GM23338 (cell line): ENCODE data around the gene HOXA3. TPM values are rescaled to one million over a fixed set of nuclear protein-coding genes. Genes with fewer than 3 reads are reported as not detected.

Experiments
- ATAC-seq: fragments of 200-7000 bp; cut with Tn5 transposase; 3 replicates; pipeline ENCODE4 v1.9.1; 2020
- DNase-seq: peaks from one replicate; pipeline ENCODE4 v3.0.0-alpha.2; 2015; ENCODE audit warnings: low spot score
- H2AFZ ChIP-seq: fragments of 200-600 bp; sonication (generic); 2 replicates; pipeline ENCODE4 v1.8.0; 2016; ENCODE audit warnings: antibody characterized with exemption, mild to moderate bottlenecking, moderate library complexity
- H3F3A ChIP-seq: fragments of 200-600 bp; sonication (generic); replicated peaks from 2 replicates; pipeline ENCODE4 v1.8.0; 2017; ENCODE audit warnings: antibody characterized with exemption, mixed run types, low read depth
- H3K27ac ChIP-seq: fragments of 200-600 bp; sonication (generic); 2 replicates; pipeline ENCODE4 v1.6.1; 2016; ENCODE audit warnings: low read depth
- H3K27me3 ChIP-seq: fragments of 200-600 bp; sonication (generic); 2 replicates; pipeline ENCODE4 v1.8.0; 2016; ENCODE audit warnings: mild to moderate bottlenecking, mixed run types, moderate library complexity; ENCODE audit not compliant: insufficient read depth
- H3K36me3 ChIP-seq: fragments of 200-600 bp; sonication (generic); 2 replicates; pipeline ENCODE4 v1.8.0; 2016; ENCODE audit warnings: mild to moderate bottlenecking; ENCODE audit not compliant: insufficient read depth
- H3K4me1 ChIP-seq: fragments of 200-600 bp; sonication (generic); 2 replicates; pipeline ENCODE4 v1.8.0; 2016; ENCODE audit warnings: mild to moderate bottlenecking, moderate library complexity; ENCODE audit not compliant: insufficient read depth
- H3K4me2 ChIP-seq: fragments of 200-600 bp; sonication (generic); 2 replicates; pipeline ENCODE4 v1.7.1; 2017; ENCODE audit warnings: mixed run types
- H3K4me3 ChIP-seq: fragments of 200-600 bp; sonication (generic); 2 replicates; pipeline ENCODE4 v1.6.1; 2016; ENCODE audit warnings: mixed run types
- H3K79me2 ChIP-seq: fragments of 200-600 bp; sonication (generic); replicated peaks from 2 replicates; pipeline ENCODE4 v1.8.0; 2017; ENCODE audit warnings: mild to moderate bottlenecking; ENCODE audit not compliant: insufficient read depth
- H3K9me2 ChIP-seq: fragments of 200-600 bp; sonication (generic); 2 replicates; pipeline ENCODE4 v1.8.0; 2017; ENCODE audit not compliant: insufficient read depth
- H4K20me1 ChIP-seq: fragments of 200-600 bp; sonication (generic); replicated peaks from 2 replicates; pipeline ENCODE4 v1.8.0; 2017; ENCODE audit warnings: mild to moderate bottlenecking; ENCODE audit not compliant: insufficient read depth
- H3K27ac Mint-ChIP-seq: 2 replicates; pipeline ENCODE4 v1.8.0; 2020; ENCODE audit warnings: inconsistent platforms, mild to moderate bottlenecking, moderate library complexity, mixed read lengths
- H3K27me3 Mint-ChIP-seq: 3 replicates; pipeline ENCODE4 v1.8.0; 2022; ENCODE audit warnings: low read depth, mild to moderate bottlenecking, moderate library complexity, mixed read lengths, inconsistent platforms; ENCODE audit not compliant: insufficient read depth, poor library complexity
- H3K36me3 Mint-ChIP-seq: 3 replicates; pipeline ENCODE4 v1.8.0; 2021; ENCODE audit warnings: low read depth, mild to moderate bottlenecking, inconsistent platforms, moderate library complexity, mixed read lengths
- H3K4me1 Mint-ChIP-seq: 3 replicates; pipeline ENCODE4 v1.8.0; 2020; ENCODE audit warnings: mild to moderate bottlenecking, inconsistent platforms, mixed read lengths
- H3K4me3 Mint-ChIP-seq: 3 replicates; pipeline ENCODE4 v1.8.0; 2021; ENCODE audit warnings: moderate library complexity, mild to moderate bottlenecking, inconsistent platforms, mixed read lengths
- H3K9me3 Mint-ChIP-seq: 3 replicates; pipeline ENCODE4 v1.8.0; 2020; ENCODE audit warnings: moderate library complexity, mild to moderate bottlenecking, inconsistent platforms, mixed read lengths
- CTCF ChIP-seq, 2 experiments: fragments of 200-600 bp in 1 of 2; sonication (generic) in 1 of 2; conservative IDR thresholded peaks; 2 replicates each; pipeline versions ENCODE4 v1.5.1 to v1.6.1; 2016 to 2017; ENCODE audit warnings: antibody characterized with exemption in 2 of 2, low read depth in 2 of 2, mild to moderate bottlenecking in 2 of 2, moderate library complexity in 1 of 2
- ETS1 ChIP-seq: IDR thresholded peaks from 2 replicates; pipeline ENCODE4 v1.6.1; 2016; ENCODE audit warnings: antibody characterized with exemption
- EZH2 ChIP-seq: fragments of 200-600 bp; sonication (generic); IDR thresholded peaks from one replicate; pipeline ENCODE4 v1.8.0; 2017; ENCODE audit warnings: antibody characterized with exemption, mild to moderate bottlenecking, low read depth; ENCODE audit not compliant: unreplicated experiment
- EZH2phosphoT487 ChIP-seq: fragments of 200-600 bp; sonication (generic); IDR thresholded peaks from one replicate; pipeline ENCODE4 v1.8.1; 2018; ENCODE audit warnings: antibody characterized with exemption; ENCODE audit not compliant: unreplicated experiment
- JUNB ChIP-seq: IDR thresholded peaks from one replicate; pipeline ENCODE4 v1.6.1; 2016; ENCODE audit warnings: antibody characterized with exemption; ENCODE audit not compliant: unreplicated experiment
- NANOG ChIP-seq: IDR thresholded peaks from 2 replicates; pipeline ENCODE4 v1.6.1; 2016; ENCODE audit warnings: antibody characterized with exemption, borderline replicate concordance
- POLR2AphosphoS5 ChIP-seq: IDR thresholded peaks from 2 replicates; pipeline ENCODE4 v1.6.1; 2016; ENCODE audit warnings: antibody characterized with exemption, low read depth
- REST ChIP-seq: IDR thresholded peaks from one replicate; pipeline ENCODE4 v1.6.1; 2018; ENCODE audit warnings: antibody characterized with exemption; ENCODE audit not compliant: unreplicated experiment
- STAT1 ChIP-seq: IDR thresholded peaks from one replicate; pipeline ENCODE4 v1.6.1; 2016; ENCODE audit warnings: antibody characterized with exemption; ENCODE audit not compliant: unreplicated experiment
- ZNF114 ChIP-seq: fragments of 250-450 bp; sonication (Bioruptor Pico); IDR thresholded peaks from 2 replicates; pipeline ENCODE4 v1.5.0; 2020; ENCODE audit warnings: mild to moderate bottlenecking, moderate library complexity
- ZNF331 ChIP-seq: fragments of 250-450 bp; sonication (Bioruptor Pico); IDR thresholded peaks from 2 replicates; pipeline ENCODE4 v1.5.0; 2020; ENCODE audit warnings: low read depth, mild to moderate bottlenecking, moderate library complexity
- polyA plus RNA-seq: library from polyadenylated mRNA; unstranded; fragments of >200 nt; fragmentation: Nextera tagmentation; extraction: Ambion mirVana; gene quantifications from 2 replicates; pipeline ENCODE4 v1.2.1, GENCODE V29; 2016
- total RNA-seq: library from RNA; depleted of rRNA; stranded (reverse); fragments of >200 nt; shearing (Covaris generic); gene quantifications from 2 replicates; pipeline ENCODE4 v1.2.3, GENCODE V29; 2014

The HOXA3 gene
- total and polyA plus RNA-seq, 2 experiments from 2014 or later, result not detected

GRCh38 chr7:27164045-27164366 lies 11.6 kb upstream of the HOXA3 start:
- H3K36me3 Mint-ChIP-seq, result no peaks in the 10 kb centered on the region; the same call in 2 of the 3 replicates
- peak overlapping the region; percentile 43; the same call in 1 of the 2 replicates for H3K4me3 ChIP-seq
- no peaks in the 10 kb centered on the region for H3K9me2 ChIP-seq
- H3K4me1 Mint-ChIP-seq, result peaks cover 13% of the 10 kb centered on the region
- TF ChIP-seq ZNF114 (CRISPR knock-in tag) (no peak), EZH2 (peak; percentile 84)
- peaks cover 100% of the 10 kb centered on the region for H3K27me3 ChIP-seq
- H3K4me3 Mint-ChIP-seq, result no peak overlapping the region; the same call in 2 of the 3 replicates
- no peaks in the 10 kb centered on the region; the same call in 1 of the 2 replicates for H3K36me3 ChIP-seq
- ATAC-seq (no peak), DNase-seq (no peak)
- peaks cover 8% of the 10 kb centered on the region; the same call in 2 of the 3 replicates for H3K9me3 Mint-ChIP-seq
- H3K4me2 ChIP-seq, result peak overlapping the region; percentile 65; the same call in 1 of the 2 replicates
- no peaks in the 10 kb centered on the region for H3K79me2 ChIP-seq
- no peak overlapping the region for H3K27ac Mint-ChIP-seq
- peak overlapping the region; percentile 85; the same call in 1 of the 2 replicates for H2AFZ ChIP-seq
- peaks cover 34% of the 10 kb centered on the region for H3F3A ChIP-seq
- H3K27ac ChIP-seq, result no peak overlapping the region
- peaks cover 49% of the 10 kb centered on the region for H4K20me1 ChIP-seq
- peaks cover 99% of the 10 kb centered on the region for H3K27me3 Mint-ChIP-seq
- H3K4me1 ChIP-seq, result no peaks in the 10 kb centered on the region

GRCh38 chr7:27163288-27164044 lies 11.1 kb upstream of the HOXA3 start:
- Histone ChIP-seq H2AFZ (no peak overlapping the region), H3F3A (peaks cover 31% of the 10 kb centered on the region), H3K36me3 (no peaks in the 10 kb centered on the region; the same call in 1 of the 2 replicates), H3K27ac (no peak overlapping the region), H3K4me2 (no peak overlapping the region), H4K20me1 (peaks cover 50% of the 10 kb centered on the region), H3K79me2 (no peaks in the 10 kb centered on the region), H3K27me3 (peaks cover 100% of the 10 kb centered on the region), H3K9me2 (no peaks in the 10 kb centered on the region), H3K4me3 (no peak overlapping the region), H3K4me1 (no peaks in the 10 kb centered on the region)
- ATAC-seq (no peak), DNase-seq (no peak)
- H3K4me3 Mint-ChIP-seq, result no peak overlapping the region
- no peaks in the 10 kb centered on the region; the same call in 2 of the 3 replicates for H3K36me3 Mint-ChIP-seq
- peaks cover 99% of the 10 kb centered on the region for H3K27me3 Mint-ChIP-seq
- TF ChIP-seq POLR2AphosphoS5, result no peak
- peak; percentile 55 for TF ChIP-seq EZH2phosphoT487
- peak; percentile 87 for TF ChIP-seq EZH2
- TF ChIP-seq CTCF (conservative IDR thresholded peaks at IDR 0.05; ENCODE audit: low read depth in 2 of 2), result no peak
- H3K27ac Mint-ChIP-seq, result no peak overlapping the region
- H3K4me1 Mint-ChIP-seq, result peaks cover 7% of the 10 kb centered on the region
- peaks cover 8% of the 10 kb centered on the region; the same call in 2 of the 3 replicates for H3K9me3 Mint-ChIP-seq

- DNase-seq (no peak), ATAC-seq (no peak)
- no peak overlapping the region for H3K4me3 ChIP-seq
- Mint-ChIP-seq H3K4me1 (peaks cover 10% of the 10 kb centered on the region), H3K9me3 (peaks cover 11% of the 10 kb centered on the region; the same call in 2 of the 3 replicates), H3K4me3 (no peak overlapping the region), H3K36me3 (no peaks in the 10 kb centered on the region; the same call in 2 of the 3 replicates), H3K27me3 (peaks cover 99% of the 10 kb centered on the region), H3K27ac (no peak overlapping the region)
- H3F3A ChIP-seq, result peaks cover 25% of the 10 kb centered on the region
- H3K9me2 ChIP-seq, result no peaks in the 10 kb centered on the region
- no peak overlapping the region for H3K4me2 ChIP-seq
- no peaks in the 10 kb centered on the region; the same call in 1 of the 2 replicates for H3K36me3 ChIP-seq
- peaks cover 50% of the 10 kb centered on the region for H4K20me1 ChIP-seq
- peaks cover 100% of the 10 kb centered on the region for H3K27me3 ChIP-seq
- no peaks in the 10 kb centered on the region for H3K4me1 ChIP-seq
- H2AFZ ChIP-seq, result no peak overlapping the region
- H3K27ac ChIP-seq, result no peak overlapping the region
- H3K79me2 ChIP-seq, result no peaks in the 10 kb centered on the region
- TF ChIP-seq REST (no peak), NANOG (no peak), JUNB (no peak), STAT1 (no peak), EZH2 (no peak), ETS1 (no peak), ZNF331 (CRISPR knock-in tag) (no peak)
Measured at GRCh38 chr7:27162561-27163287, 10.3 kb upstream of the HOXA3 start.
